ENCODE measurements around the gene TMEM11.

DNA sequence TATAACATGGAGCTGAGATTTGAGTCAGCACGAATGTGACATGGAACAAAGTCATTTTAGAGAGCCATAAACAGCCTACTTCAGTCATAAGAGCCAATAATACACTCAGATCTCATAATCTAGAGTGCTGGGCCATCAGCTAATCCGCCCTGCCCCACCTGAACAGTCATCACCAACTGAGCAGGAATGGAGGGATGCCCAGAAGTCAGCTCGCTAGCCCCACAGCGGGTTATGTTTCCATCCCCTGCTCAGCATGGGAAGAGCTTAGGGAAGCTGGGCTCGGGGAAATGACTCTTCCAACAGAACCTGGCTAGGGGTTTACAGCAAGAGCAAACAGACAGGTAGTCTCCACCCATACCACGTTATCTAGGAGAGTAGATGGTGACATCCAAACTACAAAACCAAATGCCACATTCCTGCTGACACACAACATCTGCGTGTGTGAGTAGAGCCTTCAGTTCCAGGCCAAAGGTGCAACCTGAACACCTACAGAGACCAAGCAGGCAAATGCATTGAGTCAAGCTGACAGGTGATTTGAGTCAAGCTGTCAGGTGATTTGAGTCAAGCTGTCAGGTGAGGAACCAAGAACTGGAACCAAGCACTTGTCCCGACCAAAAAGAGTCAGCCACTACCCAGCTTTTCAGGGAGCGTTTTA, 2.0 kb downstream of the TMEM11 start:
- TF ChIP-seq, protein P1, sequence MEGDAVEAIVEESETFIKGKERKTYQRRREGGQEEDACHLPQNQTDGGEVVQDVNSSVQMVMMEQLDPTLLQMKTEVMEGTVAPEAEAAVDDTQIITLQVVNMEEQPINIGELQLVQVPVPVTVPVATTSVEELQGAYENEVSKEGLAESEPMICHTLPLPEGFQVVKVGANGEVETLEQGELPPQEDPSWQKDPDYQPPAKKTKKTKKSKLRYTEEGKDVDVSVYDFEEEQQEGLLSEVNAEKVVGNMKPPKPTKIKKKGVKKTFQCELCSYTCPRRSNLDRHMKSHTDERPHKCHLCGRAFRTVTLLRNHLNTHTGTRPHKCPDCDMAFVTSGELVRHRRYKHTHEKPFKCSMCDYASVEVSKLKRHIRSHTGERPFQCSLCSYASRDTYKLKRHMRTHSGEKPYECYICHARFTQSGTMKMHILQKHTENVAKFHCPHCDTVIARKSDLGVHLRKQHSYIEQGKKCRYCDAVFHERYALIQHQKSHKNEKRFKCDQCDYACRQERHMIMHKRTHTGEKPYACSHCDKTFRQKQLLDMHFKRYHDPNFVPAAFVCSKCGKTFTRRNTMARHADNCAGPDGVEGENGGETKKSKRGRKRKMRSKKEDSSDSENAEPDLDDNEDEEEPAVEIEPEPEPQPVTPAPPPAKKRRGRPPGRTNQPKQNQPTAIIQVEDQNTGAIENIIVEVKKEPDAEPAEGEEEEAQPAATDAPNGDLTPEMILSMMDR (IDR thresholded peaks at IDR 0.05) = no peak
- no peak for TF ChIP-seq POLR2A (IDR thresholded peaks at IDR 0.05)

Measured in body of pancreas (tissue), 4 donors.